Lower leg skin (tissue), 4 donors: ENCODE data around the gene ARHGEF10L. TPM values are rescaled to one million over a fixed set of nuclear protein-coding genes. Genes with fewer than 3 reads are reported as not detected.

Experiments
- DNase-seq, 2 donors: peaks; one replicate each; pipeline ENCODE4 v3.0.0-alpha.2; 2019; ENCODE audit warnings: low spot score in 2 of 2
- H3K4me3 ChIP-seq: fragments of 200-600 bp; sonication (generic); 2 replicates; pipeline ENCODE4 v1.5.1; 2017; ENCODE audit warnings: mild to moderate bottlenecking, low read depth; ENCODE audit not compliant: poor library complexity, severe bottlenecking
- POLR2A ChIP-seq, 2 donors: fragments of 450-650 bp; IDR thresholded peaks; one replicate each; pipeline ENCODE4 v1.6.1; 2016 to 2017; ENCODE audit warnings: antibody characterized with exemption in 2 of 2, mild to moderate bottlenecking in 1 of 2, moderate library complexity in 1 of 2
- WGBS, 2 donors: methylation state at CpG; one replicate each; pipeline ENCODE4 v1.1.5; 2018; 5-methylcytosine and 5-hydroxymethylcytosine counted together
- intact Hi-C: fragments of 100-400 bp; cut with DNase I; formaldehyde crosslinking; loops from one replicate; pipeline ENCODE4 v1.15.0; 2023; ENCODE audit warnings: low total_unique reads
- total RNA-seq, 4 donors: library from RNA; depleted of rRNA; stranded (reverse); fragments of >200 nt; gene quantifications; one replicate each; pipeline ENCODE4 v1.1.0, GENCODE V29; 2016
- TF ChIP-seq, protein P1 (sequence below), 3 donors: fragments of 450-650 bp; IDR thresholded peaks; one replicate each; pipeline ENCODE4 v1.5.1; 2016; ENCODE audit warnings: antibody characterized with exemption in 3 of 3, mild to moderate bottlenecking in 3 of 3, moderate library complexity in 2 of 3

The ARHGEF10L gene
- total RNA-seq, 4 donors from 2014 or later, result 95.1 to 125 (median 114) TPM

DNA sequence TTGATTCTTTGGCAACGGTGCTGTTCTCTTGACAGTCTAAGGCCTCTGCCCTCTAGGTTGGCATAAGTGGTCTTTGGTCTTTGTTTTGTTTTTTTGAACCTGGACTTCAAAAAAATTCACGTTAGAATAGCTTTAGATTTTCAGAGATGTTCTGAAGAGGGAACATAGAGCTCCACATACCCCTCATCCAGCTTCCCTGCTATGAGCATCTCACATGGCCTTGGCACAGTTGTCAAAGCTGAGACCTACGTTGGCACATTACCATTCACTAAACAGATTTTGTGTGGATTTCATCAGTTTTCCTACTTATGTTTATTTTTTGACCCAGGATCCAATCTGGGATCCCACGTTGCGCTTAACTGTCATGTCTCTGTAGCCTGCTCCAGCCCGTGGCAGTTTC, 60.8 kb downstream of the ARHGEF10L start:
- intact Hi-C loops, result loop anchor here (10.0 kb wide), 1 partner anchor 176 kb away; no protein-coding TSS in a partner anchor
- no peak for DNase-seq
- TF ChIP-seq POLR2A (IDR thresholded peaks at IDR 0.05), result no peak
- TF ChIP-seq, protein P1, sequence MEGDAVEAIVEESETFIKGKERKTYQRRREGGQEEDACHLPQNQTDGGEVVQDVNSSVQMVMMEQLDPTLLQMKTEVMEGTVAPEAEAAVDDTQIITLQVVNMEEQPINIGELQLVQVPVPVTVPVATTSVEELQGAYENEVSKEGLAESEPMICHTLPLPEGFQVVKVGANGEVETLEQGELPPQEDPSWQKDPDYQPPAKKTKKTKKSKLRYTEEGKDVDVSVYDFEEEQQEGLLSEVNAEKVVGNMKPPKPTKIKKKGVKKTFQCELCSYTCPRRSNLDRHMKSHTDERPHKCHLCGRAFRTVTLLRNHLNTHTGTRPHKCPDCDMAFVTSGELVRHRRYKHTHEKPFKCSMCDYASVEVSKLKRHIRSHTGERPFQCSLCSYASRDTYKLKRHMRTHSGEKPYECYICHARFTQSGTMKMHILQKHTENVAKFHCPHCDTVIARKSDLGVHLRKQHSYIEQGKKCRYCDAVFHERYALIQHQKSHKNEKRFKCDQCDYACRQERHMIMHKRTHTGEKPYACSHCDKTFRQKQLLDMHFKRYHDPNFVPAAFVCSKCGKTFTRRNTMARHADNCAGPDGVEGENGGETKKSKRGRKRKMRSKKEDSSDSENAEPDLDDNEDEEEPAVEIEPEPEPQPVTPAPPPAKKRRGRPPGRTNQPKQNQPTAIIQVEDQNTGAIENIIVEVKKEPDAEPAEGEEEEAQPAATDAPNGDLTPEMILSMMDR (IDR thresholded peaks at IDR 0.05), result no peak
- H3K4me3 ChIP-seq, result no peak overlapping the region
- WGBS, 2 donors, result 82 to 87% methylated on average over 6 of the region's 6 CpGs

DNA sequence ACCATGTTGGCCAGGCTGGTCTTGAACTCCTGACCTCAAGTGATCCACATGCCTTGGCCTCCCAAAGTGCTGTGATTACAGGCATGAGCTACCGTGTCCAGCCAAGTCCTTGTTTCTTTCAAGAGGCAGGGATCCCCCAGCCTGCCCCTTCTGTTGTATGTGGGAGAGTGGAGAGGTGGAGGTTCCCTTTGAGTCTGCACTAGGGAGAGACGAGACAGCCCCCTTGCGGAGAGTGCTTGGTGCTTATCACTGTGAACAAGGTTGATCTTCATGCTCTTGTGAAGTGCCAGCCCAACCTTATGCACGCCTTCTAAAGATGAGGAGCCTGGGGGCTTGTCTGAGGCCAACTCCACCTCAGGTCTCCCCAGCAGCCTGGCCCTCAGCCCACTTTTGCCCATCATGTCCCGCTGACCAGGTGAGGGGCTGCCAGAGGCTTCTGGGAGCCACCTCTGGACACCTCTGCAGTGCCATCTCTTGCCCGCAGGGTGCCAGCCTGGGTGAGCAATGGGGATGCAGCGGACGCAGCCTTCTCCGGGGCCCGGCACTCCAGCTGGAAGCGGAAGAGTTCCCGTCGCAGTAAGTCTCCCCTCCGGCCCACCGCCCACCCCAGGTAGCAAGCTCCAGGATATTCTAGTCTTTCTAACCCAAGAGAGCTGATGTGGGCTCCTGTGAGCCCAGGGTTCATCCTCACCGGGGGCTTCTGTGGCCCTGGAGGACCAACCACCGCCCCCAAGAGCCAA, 62.3 kb downstream of the ARHGEF10L start:
- DNase-seq, result no peak
- H3K4me3 ChIP-seq, result no peak overlapping the region
- TF ChIP-seq POLR2A (IDR thresholded peaks at IDR 0.05), result no peak
- TF ChIP-seq, protein P1 (IDR thresholded peaks at IDR 0.05), result no peak
- intact Hi-C loops, result loop anchor here (10.0 kb wide), 1 partner anchor 177 kb away; no protein-coding TSS in a partner anchor
- 85 to 90% methylated on average over 8 to 17 of the region's 17 CpGs for WGBS, 2 donors

GRCh38 chr1:17603091-17603841, 63.8 kb downstream of the ARHGEF10L start:
- intact Hi-C loops, result loop anchor here (10.0 kb wide), 1 partner anchor 178 kb away; no protein-coding TSS in a partner anchor
- no peak for DNase-seq
- WGBS, 2 donors, result 56 to 63% methylated on average over 23 of the region's 26 CpGs
- no peak overlapping the region for H3K4me3 ChIP-seq
- no peak for TF ChIP-seq POLR2A (IDR thresholded peaks at IDR 0.05)
- TF ChIP-seq, protein P1 (IDR thresholded peaks at IDR 0.05), result no peak

DNA sequence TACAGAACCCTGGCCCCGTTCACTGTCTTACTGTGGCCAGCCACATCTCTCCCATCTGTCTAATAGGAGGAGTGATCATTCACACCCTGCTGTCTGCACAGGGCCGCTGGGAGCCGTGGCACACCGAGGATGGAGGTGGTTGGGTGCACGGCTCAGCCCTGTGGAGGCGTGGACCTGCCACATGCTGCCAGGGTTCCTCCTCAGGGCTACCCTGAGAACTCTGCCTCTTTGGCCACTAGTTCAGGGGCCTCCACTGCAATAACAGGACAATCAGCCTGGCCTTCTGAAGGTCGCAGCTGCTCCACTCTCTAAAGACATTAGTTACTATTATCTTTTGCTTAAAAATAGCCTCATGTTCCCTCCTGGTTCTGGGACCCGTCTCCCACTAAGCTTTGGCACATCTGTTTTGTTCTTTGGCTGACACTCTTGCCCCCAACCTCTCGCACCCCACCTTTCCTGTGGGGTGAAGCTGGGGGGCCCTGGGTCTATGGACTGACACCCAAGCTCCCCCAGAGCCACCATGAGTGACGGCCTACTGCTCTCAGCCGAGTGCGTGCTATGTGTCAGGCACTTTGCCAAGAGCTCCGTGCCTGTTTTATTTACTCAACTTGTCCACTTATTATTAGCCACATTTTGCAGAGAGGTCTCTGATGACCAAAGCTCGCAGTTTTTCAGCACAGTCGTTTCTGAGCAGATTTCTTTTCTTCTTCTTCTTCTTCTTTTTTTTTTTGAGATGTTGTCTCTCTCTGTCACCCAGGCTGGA, 66.3 kb downstream of the ARHGEF10L start:
- peak in 1 of 2 donors; percentile 34 for DNase-seq
- 59 to 68% methylated on average over 15 of the region's 15 CpGs for WGBS, 2 donors
- no peak for TF ChIP-seq POLR2A (IDR thresholded peaks at IDR 0.05)
- TF ChIP-seq, protein P1 (IDR thresholded peaks at IDR 0.05), result no peak
- intact Hi-C loops, result loop anchor here (5.0 to 10.0 kb wide), 2 partner anchors 103 to 181 kb away; no protein-coding TSS in a partner anchor
- no peak overlapping the region for H3K4me3 ChIP-seq

GRCh38 chr1:17606826-17607440, 67.4 kb downstream of the ARHGEF10L start:
- intact Hi-C loops, result loop anchor here (5.0 to 10.0 kb wide), 2 partner anchors 105 to 182 kb away; no protein-coding TSS in a partner anchor
- no peak overlapping the region for H3K4me3 ChIP-seq
- TF ChIP-seq, protein P1 (IDR thresholded peaks at IDR 0.05), result peak in 1 of 3 donors; percentile 91
- TF ChIP-seq POLR2A (IDR thresholded peaks at IDR 0.05), result no peak
- WGBS, 2 donors, result 55 to 56% methylated on average over 14 of the region's 14 CpGs
- peak; percentile 72 to 95 for DNase-seq
